Kidney glomerular epithelial cell (primary cell): ENCODE results near the gene TAF11.
A peak's percentile ranks its signal among the peaks of the same experiment; 100 is the strongest.
"Not testable (repeated sequence)": the region's sequence is repeated elsewhere in the genome, so short reads cannot be mapped to it uniquely, and the experiment has no call there.

ENCODE experiments used
- DNase-seq: peaks from one replicate; lab custom pipeline; 2025; lab: John Stamatoyannopoulos, UW

TAF11 gene

GRCh38 chr6:34865107-34865506, 22.7 kb downstream of the TAF11 start:
- DNase-seq = no peak

DNA sequence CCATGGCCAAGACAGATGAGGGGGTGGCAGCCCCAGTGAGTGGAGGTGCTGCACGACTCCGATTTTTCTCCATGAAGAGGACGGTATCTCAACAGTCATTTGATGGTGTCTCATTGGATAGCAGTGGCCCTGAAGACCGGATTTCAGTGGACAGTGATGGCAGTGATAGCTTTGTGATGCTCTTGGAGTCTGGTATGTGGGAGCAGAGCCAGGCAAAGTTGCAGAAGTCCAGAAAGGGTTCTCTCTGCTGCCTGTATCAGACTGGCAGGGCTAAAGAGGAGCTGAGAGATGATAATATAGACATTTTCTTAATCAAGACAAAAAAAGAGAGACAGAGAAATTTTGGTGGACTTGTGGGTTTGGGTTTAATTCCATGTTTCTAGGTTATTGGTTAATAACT, 23.8 kb downstream of the TAF11 start:
- DNase-seq = no peak

DNA sequence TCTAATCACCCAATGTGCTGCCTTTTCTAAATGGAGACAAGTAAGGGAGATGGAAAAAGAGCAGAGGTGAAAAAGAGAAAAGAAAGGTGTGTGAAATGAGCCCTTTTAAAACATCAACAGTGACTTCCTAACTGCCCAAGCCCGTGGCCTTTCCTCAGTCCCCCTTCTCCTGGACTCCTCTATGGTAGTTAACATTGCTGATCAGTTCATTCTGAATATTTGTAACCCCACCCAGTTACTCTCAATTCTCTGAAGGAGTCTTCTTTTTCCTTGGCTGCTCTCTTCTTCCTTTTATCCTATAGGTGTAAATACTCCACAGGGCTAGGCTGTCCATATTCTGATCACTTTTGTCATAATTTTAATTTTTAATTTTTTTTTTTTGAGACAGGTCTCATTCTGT, 27.1 kb downstream of the TAF11 start:
- no peak for DNase-seq

DNA sequence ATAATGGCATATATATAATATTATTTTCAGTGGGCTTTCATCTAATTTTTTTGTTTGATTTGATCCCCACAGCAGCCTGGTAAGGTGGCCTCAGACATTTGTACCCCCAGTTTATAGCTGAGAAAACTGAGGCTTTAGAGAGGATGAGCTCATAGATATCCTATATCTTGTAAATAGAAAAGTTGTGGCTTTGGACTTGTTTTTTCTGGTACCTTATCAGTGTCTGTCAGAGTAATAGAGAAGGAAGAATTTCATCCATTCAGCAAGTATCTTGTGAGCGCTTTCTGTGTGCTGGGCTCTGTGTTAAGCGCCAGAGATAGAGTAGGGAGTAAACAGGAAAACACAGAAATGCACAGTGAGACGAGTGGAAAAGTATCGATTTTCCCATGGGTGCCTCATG, 27.9 kb downstream of the TAF11 start:
- no peak for DNase-seq

GRCh38 chr6:34858681-34859080, 29.2 kb downstream of the TAF11 start:
- DNase-seq = no peak

GRCh38 chr6:34855463-34855862, 32.4 kb downstream of the TAF11 start:
- DNase-seq = no peak

- DNase-seq = no peak
These were observed 35.3 kb downstream of the TAF11 start for GRCh38 chr6:34852406-34853085.

DNA sequence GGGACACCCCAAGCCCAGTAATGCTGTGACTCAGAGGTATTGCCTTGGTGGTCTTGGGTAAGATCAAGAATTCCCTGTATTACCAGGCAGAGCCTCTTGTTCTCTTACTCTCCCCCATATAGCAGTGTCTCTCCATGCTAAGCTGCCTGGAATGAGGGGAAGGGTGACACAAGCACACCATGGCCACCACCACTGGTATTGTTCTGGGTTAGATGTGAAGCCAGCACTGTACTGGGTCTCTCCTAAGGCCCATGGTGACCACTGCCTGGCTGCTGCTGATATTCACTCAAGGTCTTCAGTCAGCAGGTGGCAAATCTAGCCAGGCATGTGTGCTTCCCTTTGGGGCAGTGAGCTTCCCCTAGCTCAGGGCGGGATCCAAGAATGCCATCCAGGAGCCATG, 36.5 kb downstream of the TAF11 start:
- DNase-seq = no peak

DNA sequence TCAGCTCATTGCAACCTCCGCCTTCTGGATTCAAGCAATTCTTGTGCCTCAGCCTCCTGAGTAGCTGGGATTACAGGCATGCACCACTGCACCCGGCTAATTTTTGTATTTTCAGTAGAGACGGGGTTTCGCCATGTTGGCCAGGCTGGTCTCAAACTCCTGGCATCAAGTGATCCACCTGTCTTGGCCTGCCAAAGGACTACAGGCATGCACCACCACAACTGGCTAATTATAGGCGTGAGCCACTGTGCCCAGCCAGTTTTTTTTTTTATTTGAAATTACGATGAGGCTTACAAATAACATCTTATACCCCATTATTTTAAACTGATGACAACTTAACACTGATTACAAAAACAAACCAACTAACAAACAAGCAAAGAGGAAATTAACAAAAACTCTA, 38.8 kb downstream of the TAF11 start:
- not testable (repeated sequence) for DNase-seq

DNA sequence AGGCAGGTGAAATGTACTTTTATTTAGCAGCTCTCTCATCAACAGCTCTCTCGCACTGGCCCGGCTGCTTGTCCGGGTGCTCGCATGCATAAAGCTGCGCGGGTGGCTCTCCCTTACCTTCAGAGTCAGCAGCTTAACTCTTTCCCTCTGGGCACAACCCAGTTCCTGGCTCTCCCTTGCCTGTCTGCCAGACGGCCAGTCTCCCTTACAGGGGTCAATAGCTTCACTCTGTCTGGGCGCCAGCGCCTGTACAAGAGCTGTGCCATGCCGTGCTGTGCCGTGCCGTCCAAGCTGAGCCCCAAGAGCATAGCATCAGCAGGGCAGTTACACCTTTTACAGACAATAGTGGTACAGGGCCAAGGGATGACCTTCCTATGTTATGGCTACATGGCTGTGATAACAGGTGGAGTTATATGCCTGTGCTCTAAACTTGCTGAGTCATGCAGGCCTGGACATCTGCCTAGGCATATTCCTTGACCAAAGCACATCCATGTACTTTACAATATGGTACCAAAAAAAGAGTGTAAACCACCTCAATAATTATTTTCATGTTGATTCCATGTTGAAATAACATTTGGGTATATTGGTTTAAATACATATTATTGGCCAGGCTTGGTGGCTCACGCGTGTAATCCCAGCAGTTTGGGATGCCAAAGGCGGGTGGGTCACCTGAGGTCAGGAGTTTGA, 48.0 kb downstream of the TAF11 start:
- no peak for DNase-seq

- no peak for DNase-seq
These were observed 50.3 kb downstream of the TAF11 start for GRCh38 chr6:34837528-34837927.

GRCh38 chr6:34836451-34836850, 51.4 kb downstream of the TAF11 start:
- no peak for DNase-seq

GRCh38 chr6:34836008-34836407, 51.8 kb downstream of the TAF11 start:
- DNase-seq = no peak

GRCh38 chr6:34834789-34835518, 52.9 kb downstream of the TAF11 start:
- peak; percentile 6 for DNase-seq

GRCh38 chr6:34832942-34833341, 54.9 kb downstream of the TAF11 start:
- DNase-seq = no peak

GRCh38 chr6:34829137-34829536, 58.7 kb downstream of the TAF11 start:
- DNase-seq = no peak
